GM18505 (cell line): ENCODE data around the gene FYN.
A peak's percentile ranks its signal among the peaks of the same experiment; 100 is the strongest.

ENCODE experiments used
- ATAC-seq: cut with Tn5 transposase; IDR thresholded peaks from one replicate; pipeline ENCODE4 v1.9.1; 2021; ENCODE audit not compliant: unreplicated experiment
- POLR2A ChIP-seq: IDR thresholded peaks from 4 replicates; pipeline ENCODE4 v1.6.1; 2011; ENCODE audit warnings: borderline replicate concordance; ENCODE audit not compliant: insufficient read depth, insufficient read length; ENCODE audit errors: extremely low read depth

The FYN gene

GRCh38 chr6:111711476-111711875, 161.8 kb downstream of the FYN start:
- ATAC-seq, result no peak
- no peak for TF ChIP-seq POLR2A

GRCh38 chr6:111710911-111711310, 162.3 kb downstream of the FYN start:
- no peak for ATAC-seq
- TF ChIP-seq POLR2A, result no peak

GRCh38 chr6:111710439-111710838, 162.8 kb downstream of the FYN start:
- TF ChIP-seq POLR2A, result no peak

GRCh38 chr6:111709615-111710398, 163.4 kb downstream of the FYN start:
- peak; percentile 86 for ATAC-seq
- TF ChIP-seq POLR2A, result no peak

More at GRCh38 chr6:111710439-111710838, 162.8 kb downstream of the FYN start:
- no peak for ATAC-seq

GRCh38 chr6:111709201-111709600, 164.1 kb downstream of the FYN start:
- ATAC-seq, result no peak
- no peak for TF ChIP-seq POLR2A

- no peak for TF ChIP-seq POLR2A
- no peak for ATAC-seq
Observed at GRCh38 chr6:111707773-111708172, 165.5 kb downstream of the FYN start.

GRCh38 chr6:111706841-111707391, 166.3 kb downstream of the FYN start:
- ATAC-seq, result no peak
- no peak for TF ChIP-seq POLR2A

- ATAC-seq, result no peak
- TF ChIP-seq POLR2A, result no peak
Observed at GRCh38 chr6:111703723-111704122, 169.5 kb downstream of the FYN start.

- TF ChIP-seq POLR2A, result no peak
- no peak for ATAC-seq
Observed at GRCh38 chr6:111702268-111702667, 171.0 kb downstream of the FYN start.

- no peak for ATAC-seq
- TF ChIP-seq POLR2A, result no peak
Observed at GRCh38 chr6:111701146-111701545, 172.1 kb downstream of the FYN start.

- ATAC-seq, result no peak
- TF ChIP-seq POLR2A, result no peak
Observed at GRCh38 chr6:111700135-111700690, 173.0 kb downstream of the FYN start.

GRCh38 chr6:111699123-111699522, 174.1 kb downstream of the FYN start:
- no peak for ATAC-seq
- no peak for TF ChIP-seq POLR2A

- TF ChIP-seq POLR2A, result no peak
- ATAC-seq, result no peak
Observed at GRCh38 chr6:111696814-111697213, 176.4 kb downstream of the FYN start.
